Tibial nerve (tissue), 4 donors: ENCODE results near the gene NCOA5.

Source experiments
- CTCF ChIP-seq, 5 experiments: fragments of 200-600 bp in 3 of 5; fragments of 450-650 bp in 2 of 5; sonication (generic) in 3 of 5; IDR thresholded peaks; one replicate each; pipeline ENCODE4 v1.5.1; 2016 to 2019; ENCODE audit warnings: antibody characterized with exemption in 5 of 5, mild to moderate bottlenecking in 3 of 5, moderate library complexity in 2 of 5
- EP300 ChIP-seq, 2 donors: sonication (generic); formaldehyde crosslinking; IDR thresholded peaks; one replicate each; pipeline ENCODE4 v1.6.1; 2017; ENCODE audit warnings: antibody characterized with exemption in 2 of 2, mild to moderate bottlenecking in 1 of 2

GRCh38 chr20:46122071-46122470 lies 32.3 kb upstream of the NCOA5 start:
- TF ChIP-seq CTCF (IDR thresholded peaks at IDR 0.05): no peak
- no peak for TF ChIP-seq EP300 (IDR thresholded peaks at IDR 0.05)
